Measurements from ENCODE around the gene EDEM1.
A peak's percentile ranks its signal among the peaks of the same experiment; 100 is the strongest.
"Not testable (repeated sequence)": the region's sequence is repeated elsewhere in the genome, so short reads cannot be mapped to it uniquely, and the experiment has no call there.

EDEM1 gene

GRCh38 chr3:5187156-5187919, at the start of gene EDEM1:
Gene EDEM1, plus strand, starts transcription at chr3:5187707. Its CDS starts 99 bp downstream, at chr3:5187806.
- DNase-seq, result peak; percentile 90

- no peak for DNase-seq
Observed at GRCh38 chr3:5138214-5138981, 49.1 kb upstream of the EDEM1 start.

- DNase-seq, result peak; percentile 47
Observed at GRCh38 chr3:5140230-5140621, 47.3 kb upstream of the EDEM1 start.

GRCh38 chr3:5140839-5141238, 46.7 kb upstream of the EDEM1 start:
- DNase-seq, result peak; percentile 22

- no peak for DNase-seq
Observed at GRCh38 chr3:5141760-5142159, 45.7 kb upstream of the EDEM1 start.

- DNase-seq, result peak; percentile 30
Observed at GRCh38 chr3:5143464-5143863, 44.0 kb upstream of the EDEM1 start.

GRCh38 chr3:5144316-5144994, 43.1 kb upstream of the EDEM1 start:
- peak; percentile 84 for DNase-seq

GRCh38 chr3:5145120-5145519, 42.4 kb upstream of the EDEM1 start:
- DNase-seq, result no peak

- not testable (repeated sequence) for DNase-seq
Observed at GRCh38 chr3:5147152-5147551, 40.4 kb upstream of the EDEM1 start.

GRCh38 chr3:5149306-5149880, 38.1 kb upstream of the EDEM1 start:
- DNase-seq, result peak; percentile 83

- no peak for DNase-seq
Observed at GRCh38 chr3:5151586-5151985, 35.9 kb upstream of the EDEM1 start.

GRCh38 chr3:5153074-5153473, 34.4 kb upstream of the EDEM1 start:
- no peak for DNase-seq

- no peak for DNase-seq
Observed at GRCh38 chr3:5155241-5155640, 32.3 kb upstream of the EDEM1 start.

GRCh38 chr3:5160321-5160720, 27.2 kb upstream of the EDEM1 start:
- no peak for DNase-seq

- DNase-seq, result no peak
Observed at GRCh38 chr3:5160940-5161858, 26.3 kb upstream of the EDEM1 start.

- no peak for DNase-seq
Observed at GRCh38 chr3:5162102-5162501, 25.4 kb upstream of the EDEM1 start.

- DNase-seq, result no peak
Observed at GRCh38 chr3:5165698-5166097, 21.8 kb upstream of the EDEM1 start.

GRCh38 chr3:5166846-5167245, 20.7 kb upstream of the EDEM1 start:
- DNase-seq, result no peak

- no peak for DNase-seq
Observed at GRCh38 chr3:5168110-5168509, 19.4 kb upstream of the EDEM1 start.

GRCh38 chr3:5169807-5170206, 17.7 kb upstream of the EDEM1 start:
- DNase-seq, result no peak

GRCh38 chr3:5170975-5171374, 16.5 kb upstream of the EDEM1 start:
- no peak for DNase-seq

GRCh38 chr3:5172018-5172417, 15.5 kb upstream of the EDEM1 start:
- DNase-seq, result no peak

Measured in MV-4-11 (cell line).